ENCODE results near the gene ETV1.
A peak's percentile ranks its signal among the peaks of the same experiment; 100 is the strongest.

ETV1 gene

GRCh38 chr7:13879994-13880686 is 109.3 kb downstream of the ETV1 start:
- peak; percentile 29 for DNase-seq (ENCODE audit: low read depth)

- no peak for DNase-seq (ENCODE audit: low read depth)
These were observed 110.3 kb downstream of the ETV1 start for GRCh38 chr7:13879143-13879542.

- DNase-seq (ENCODE audit: low read depth), result no peak
These were observed 111.3 kb downstream of the ETV1 start for GRCh38 chr7:13878154-13878553.

GRCh38 chr7:13875496-13876074 is 113.9 kb downstream of the ETV1 start:
- DNase-seq (ENCODE audit: low read depth), result no peak

GRCh38 chr7:13874783-13875182 is 114.7 kb downstream of the ETV1 start:
- DNase-seq (ENCODE audit: low read depth), result peak; percentile 68

GRCh38 chr7:13872709-13873108 is 116.8 kb downstream of the ETV1 start:
- DNase-seq (ENCODE audit: low read depth), result no peak

GRCh38 chr7:13871008-13871407 is 118.5 kb downstream of the ETV1 start:
- DNase-seq (ENCODE audit: low read depth), result no peak

- no peak for DNase-seq (ENCODE audit: low read depth)
These were observed 128.7 kb downstream of the ETV1 start for GRCh38 chr7:13860734-13861133.

GRCh38 chr7:13856012-13856411 is 133.5 kb downstream of the ETV1 start:
- no peak for DNase-seq (ENCODE audit: low read depth)

- no peak for DNase-seq (ENCODE audit: low read depth)
These were observed 137.0 kb downstream of the ETV1 start for GRCh38 chr7:13852281-13852968.

GRCh38 chr7:13851736-13852135 is 137.7 kb downstream of the ETV1 start:
- peak; percentile 26 for DNase-seq (ENCODE audit: low read depth)

GRCh38 chr7:13850185-13850752 is 139.2 kb downstream of the ETV1 start:
- peak; percentile 98 for DNase-seq (ENCODE audit: low read depth)

- no peak for DNase-seq (ENCODE audit: low read depth)
These were observed 140.1 kb downstream of the ETV1 start for GRCh38 chr7:13849163-13849892.

- peak; percentile 33 for DNase-seq (ENCODE audit: low read depth)
These were observed 140.8 kb downstream of the ETV1 start for GRCh38 chr7:13848681-13849131.

GRCh38 chr7:13846386-13846785 is 143.1 kb downstream of the ETV1 start:
- DNase-seq (ENCODE audit: low read depth), result no peak

- DNase-seq (ENCODE audit: low read depth), result no peak
These were observed 143.9 kb downstream of the ETV1 start for GRCh38 chr7:13845601-13846000.

- DNase-seq (ENCODE audit: low read depth), result no peak
These were observed 144.5 kb downstream of the ETV1 start for GRCh38 chr7:13844954-13845353.

- DNase-seq (ENCODE audit: low read depth), result no peak
These were observed 148.2 kb downstream of the ETV1 start for GRCh38 chr7:13841284-13841683.

Data from GM04503 (cell line).